Mesangial cell (primary cell): ENCODE data around the gene DMBT1. TPM values are rescaled to one million over a fixed set of nuclear protein-coding genes. Genes with fewer than 3 reads are reported as not detected.

Experiments used
- total RNA-seq: library from RNA; depleted of rRNA; stranded (reverse); fragments of >200 nt; gene quantifications from 2 replicates; pipeline ENCODE4 v1.2.3, GENCODE V29; 2015

Gene DMBT1
- under 0.01 and 0.13 TPM in 2 replicates for total RNA-seq

GRCh38 chr10:122560279-122560804 lies at the start of gene DMBT1:
Gene DMBT1, plus strand, starts transcription at chr10:122560754. Its CDS starts 17 bp downstream, at chr10:122560771.

Other genes with a start within 250 kb of the DMBT1 start
- gene PLEKHA1, start 186.0 kb upstream of the DMBT1 start, total RNA-seq = 17.6 and 30.0 TPM in 2 replicates
- gene ARMS2, start 106.1 kb upstream of the DMBT1 start, total RNA-seq = not detected in 2 replicates
- gene HTRA1, start 99.2 kb upstream of the DMBT1 start, total RNA-seq = 83.4 and 265 TPM in 2 replicates
- not detected in 2 replicates for gene C10orf120, start 139.1 kb downstream of the DMBT1 start, total RNA-seq